Upper lobe of left lung (tissue), 6 donors: ENCODE results near the gene DUSP2. TPM values are rescaled to one million over a fixed set of nuclear protein-coding genes. Genes with fewer than 3 reads are reported as not detected.

ENCODE experiments used
- ATAC-seq, 2 donors: fragments of 200-7000 bp; cut with Tn5 transposase; one replicate each; pipeline ENCODE4 v1.9.1; 2022; ENCODE audit warnings: mild to moderate bottlenecking in 2 of 2, moderate library complexity in 2 of 2; ENCODE audit not compliant: low FRiP score in 2 of 2
- DNase-seq, 2 donors: peaks; one replicate each; pipeline ENCODE4 v3.0.0-alpha.2; 2019 to 2020
- H3K27ac ChIP-seq, 4 donors: fragments of 200-600 bp; sonication (generic); one replicate each; pipeline ENCODE4 v1.5.1; 2016 to 2019
- H3K27me3 ChIP-seq, 4 donors: fragments of 200-600 bp; sonication (generic); one replicate each; pipeline ENCODE4 v1.5.1; 2017 to 2019
- H3K36me3 ChIP-seq, 4 donors: fragments of 200-600 bp; sonication (generic); one replicate each; pipeline ENCODE4 v1.5.1; 2016 to 2019
- H3K4me1 ChIP-seq, 4 donors: fragments of 200-600 bp; sonication (generic); one replicate each; pipeline ENCODE4 v1.5.1; 2018 to 2019
- H3K4me3 ChIP-seq, 4 donors: fragments of 200-600 bp; sonication (generic); one replicate each; pipeline ENCODE4 v1.5.1; 2017 to 2019; ENCODE audit warnings: mild to moderate bottlenecking in 2 of 4, moderate library complexity in 1 of 4
- H3K9me3 ChIP-seq, 4 donors: fragments of 200-600 bp; sonication (generic); one replicate each; pipeline ENCODE4 v1.5.1; 2018 to 2019
- EP300 ChIP-seq, 4 donors: sonication (generic); formaldehyde crosslinking; IDR thresholded peaks; one replicate each; pipeline ENCODE4 v1.5.1; 2017; ENCODE audit warnings: antibody characterized with exemption in 4 of 4, control low read depth in 2 of 4
- POLR2A ChIP-seq, 4 donors: fragments of 450-650 bp; IDR thresholded peaks; one replicate each; pipeline ENCODE4 v1.5.1; 2016 to 2017; ENCODE audit warnings: antibody characterized with exemption in 4 of 4, mild to moderate bottlenecking in 2 of 4
- POLR2AphosphoS5 ChIP-seq, 2 donors: sonication (generic); formaldehyde crosslinking; IDR thresholded peaks; one replicate each; pipeline ENCODE4 v1.5.1; 2017; ENCODE audit warnings: antibody characterized with exemption in 2 of 2
- WGBS, 2 donors: methylation state at CpG; one replicate each; pipeline ENCODE4 v1.1.5; 2017 to 2018; 5-methylcytosine and 5-hydroxymethylcytosine counted together
- total RNA-seq, 6 donors: library from RNA; depleted of rRNA in 4 of 6; stranded (reverse); fragments of >200 nt in 4 of 6; gene quantifications; one replicate each; pipeline versions ENCODE4 v1.1.0 to v1.2.1, GENCODE V29; 2016 to 2021
- TF ChIP-seq, protein P1 (sequence below), 6 experiments: fragments of 450-650 bp in 4 of 6; fragments of 200-600 bp in 2 of 6; sonication (generic) in 2 of 6; IDR thresholded peaks; one replicate each; pipeline ENCODE4 v1.5.1; 2016 to 2019; ENCODE audit warnings: antibody characterized with exemption in 6 of 6
- donor health status: DM: no; HTN: no; CAD: no; lungs with moderate emphysema.
- donor health status: DM: no; HTN: yes; CAD: no; lungs with severe emphysema.

The DUSP2 gene
- total RNA-seq, 6 donors from 2014 or later = 6.9 to 21.0 (median 12.5) TPM

DNA sequence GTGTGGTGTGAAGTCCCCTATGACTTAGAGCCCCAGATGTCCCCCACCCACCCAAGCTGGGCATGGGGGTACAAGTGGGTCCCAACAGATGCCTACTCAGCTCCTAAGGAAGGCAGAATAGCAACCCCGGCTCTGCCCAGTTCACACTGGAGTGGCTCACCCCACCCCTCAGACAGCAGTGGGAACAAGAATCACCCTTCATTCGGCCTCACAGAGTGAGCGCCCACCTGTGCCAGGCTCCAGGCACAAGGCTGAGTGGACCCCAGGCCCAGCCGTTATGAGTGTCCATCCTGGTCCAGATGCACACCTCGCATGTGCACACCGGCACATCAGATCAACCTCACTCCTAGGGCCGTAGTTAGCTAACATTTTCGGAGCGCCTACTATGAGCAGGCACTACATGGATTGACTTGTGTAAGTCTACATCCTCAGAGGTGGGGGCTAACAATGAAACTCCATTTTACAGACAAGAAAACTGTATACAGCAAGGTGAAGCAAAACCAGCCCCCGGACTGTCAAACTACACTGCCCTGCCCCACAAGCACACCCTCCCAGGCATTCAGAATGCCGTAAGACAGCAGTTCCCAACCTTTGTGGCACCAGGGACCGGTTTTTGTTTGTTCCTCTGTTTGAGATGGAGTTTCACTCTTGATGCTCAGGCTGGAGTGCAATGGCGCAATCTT is 4.2 kb downstream of the DUSP2 start:
- Histone ChIP-seq H3K4me1 (peaks cover 12 to 31% (median 19%) of the 10 kb centered on the region in 4 donors), H3K4me3 (no peak overlapping the region), H3K27me3 (peaks cover 0 to 5% (median 0%) of the 10 kb centered on the region in 4 donors), H3K27ac (no peak overlapping the region), H3K36me3 (no peaks in the 10 kb centered on the region), H3K9me3 (no peaks in the 10 kb centered on the region)
- 70 to 85% methylated on average over 4 to 13 of the region's 13 CpGs for WGBS, 2 donors
- ATAC-seq (no peak), DNase-seq (no peak)
- no peak for TF ChIP-seq POLR2AphosphoS5 (IDR thresholded peaks at IDR 0.05)
- TF ChIP-seq EP300 (IDR thresholded peaks at IDR 0.05) = no peak
- TF ChIP-seq, protein P1, sequence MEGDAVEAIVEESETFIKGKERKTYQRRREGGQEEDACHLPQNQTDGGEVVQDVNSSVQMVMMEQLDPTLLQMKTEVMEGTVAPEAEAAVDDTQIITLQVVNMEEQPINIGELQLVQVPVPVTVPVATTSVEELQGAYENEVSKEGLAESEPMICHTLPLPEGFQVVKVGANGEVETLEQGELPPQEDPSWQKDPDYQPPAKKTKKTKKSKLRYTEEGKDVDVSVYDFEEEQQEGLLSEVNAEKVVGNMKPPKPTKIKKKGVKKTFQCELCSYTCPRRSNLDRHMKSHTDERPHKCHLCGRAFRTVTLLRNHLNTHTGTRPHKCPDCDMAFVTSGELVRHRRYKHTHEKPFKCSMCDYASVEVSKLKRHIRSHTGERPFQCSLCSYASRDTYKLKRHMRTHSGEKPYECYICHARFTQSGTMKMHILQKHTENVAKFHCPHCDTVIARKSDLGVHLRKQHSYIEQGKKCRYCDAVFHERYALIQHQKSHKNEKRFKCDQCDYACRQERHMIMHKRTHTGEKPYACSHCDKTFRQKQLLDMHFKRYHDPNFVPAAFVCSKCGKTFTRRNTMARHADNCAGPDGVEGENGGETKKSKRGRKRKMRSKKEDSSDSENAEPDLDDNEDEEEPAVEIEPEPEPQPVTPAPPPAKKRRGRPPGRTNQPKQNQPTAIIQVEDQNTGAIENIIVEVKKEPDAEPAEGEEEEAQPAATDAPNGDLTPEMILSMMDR (IDR thresholded peaks at IDR 0.05) = no peak

DNA sequence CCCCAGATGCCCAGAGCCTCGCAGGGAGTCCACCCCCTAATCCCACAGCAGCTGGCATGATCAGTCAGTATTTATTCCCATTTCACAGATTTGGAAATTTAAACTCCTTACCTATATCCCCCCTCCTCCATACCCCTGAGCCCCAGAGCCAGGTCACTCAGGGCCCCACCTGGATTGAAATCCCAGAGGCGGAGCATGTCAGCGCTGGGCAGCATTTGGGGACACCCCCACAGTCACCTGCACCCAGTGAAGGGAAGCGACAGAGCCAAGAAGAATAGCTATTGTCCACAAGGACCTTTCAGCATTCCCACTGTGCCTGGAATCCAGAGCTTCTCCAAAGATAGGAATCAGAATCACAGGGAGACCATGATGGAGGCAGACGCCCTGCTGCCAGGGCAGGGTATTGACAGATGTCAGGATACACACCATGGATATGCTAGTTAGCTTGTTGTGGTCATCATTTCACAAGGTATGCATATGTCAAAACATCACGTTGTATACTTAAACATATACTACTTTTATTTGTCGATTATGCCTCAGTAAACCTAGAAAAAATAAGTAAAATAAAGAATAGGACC is 6.0 kb downstream of the DUSP2 start:
- H3K27me3 ChIP-seq = no peaks in the 10 kb centered on the region
- no peaks in the 10 kb centered on the region for H3K36me3 ChIP-seq
- WGBS, 2 donors = 74 to 85% methylated on average over 6 to 7 of the region's 7 CpGs
- ATAC-seq (no peak), DNase-seq (no peak)
- no peaks in the 10 kb centered on the region for H3K9me3 ChIP-seq
- no peak overlapping the region for H3K4me3 ChIP-seq
- peak overlapping the region in 1 of 4 donors; percentile 7 for H3K27ac ChIP-seq
- TF ChIP-seq POLR2AphosphoS5 (IDR thresholded peaks at IDR 0.05) (no peak), EP300 (IDR thresholded peaks at IDR 0.05) (no peak), POLR2A (IDR thresholded peaks at IDR 0.05) (no peak)
- TF ChIP-seq, protein P1 (IDR thresholded peaks at IDR 0.05) = no peak
- H3K4me1 ChIP-seq = peaks cover 3 to 13% (median 6%) of the 10 kb centered on the region in 4 donors

DNA sequence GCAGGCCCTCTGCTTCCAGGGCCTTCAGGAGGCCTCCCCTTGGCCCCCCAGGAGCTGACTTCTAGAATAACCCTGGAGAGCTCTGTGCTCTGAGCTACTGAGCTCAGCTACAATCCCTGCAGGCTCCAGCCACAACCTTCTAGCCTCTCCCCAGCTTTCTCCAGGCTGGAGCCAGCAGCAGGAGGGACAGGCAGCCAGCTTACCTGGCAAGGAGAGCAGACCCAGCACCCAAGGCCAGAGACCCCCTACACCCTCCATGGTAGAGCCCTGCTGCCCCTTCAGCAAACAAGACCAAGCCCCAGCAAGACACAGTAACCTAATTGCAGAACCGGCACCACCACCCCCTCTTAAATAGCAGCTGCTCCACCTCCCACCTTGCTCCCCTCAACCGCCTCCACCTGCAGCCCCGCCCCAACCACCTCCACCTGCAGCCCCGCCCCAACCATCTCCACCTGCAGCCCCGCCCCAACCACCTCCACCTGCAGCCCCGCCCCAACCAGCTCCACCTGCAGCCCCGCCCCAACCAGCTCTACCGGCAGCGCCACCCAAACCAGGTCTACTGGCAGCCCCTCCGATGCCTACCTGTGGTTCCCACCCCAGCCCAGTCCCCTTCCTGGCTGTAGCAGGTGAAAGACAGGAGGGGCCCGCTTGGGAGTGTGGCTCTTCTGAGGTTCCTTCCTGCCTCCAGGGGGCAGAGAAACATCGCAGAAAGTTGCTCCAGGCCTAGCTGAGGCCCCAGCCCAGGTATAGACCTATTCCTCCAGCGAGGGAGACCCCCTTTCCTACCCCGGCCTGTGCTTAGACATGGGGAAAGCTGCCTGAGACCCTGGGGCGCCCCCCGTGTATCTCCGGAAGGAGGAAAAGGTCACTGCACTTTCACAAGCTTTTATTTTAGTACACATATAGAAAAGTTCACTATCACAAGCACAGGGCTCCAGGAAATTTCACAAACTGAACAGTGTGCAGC is 6.8 kb downstream of the DUSP2 start, which contains the start of gene ASTL:
TSS of gene ASTL (minus strand) at position 324 of the 967 bp plus-strand sequence. CDS start at position 258, 66 bp downstream.
- H3K36me3 ChIP-seq = no peaks in the 10 kb centered on the region
- ATAC-seq = peak; percentile 34 to 37
- 13 to 19% methylated on average over 13 to 16 of the region's 17 CpGs for WGBS, 2 donors
- peak within 1 kb of the TSS in 1 of 4 donors; percentile 7 for H3K27ac ChIP-seq
- no peak for TF ChIP-seq POLR2AphosphoS5 (IDR thresholded peaks at IDR 0.05)
- TF ChIP-seq, protein P1 (IDR thresholded peaks at IDR 0.05) = peak; percentile 34 to 66 (median 55)
- H3K4me3 ChIP-seq = peak within 1 kb of the TSS in 2 of 4 donors; percentile 2 to 29
- no peaks in the 10 kb centered on the region for H3K9me3 ChIP-seq
- H3K4me1 ChIP-seq = peaks cover 0 to 7% (median 4%) of the 10 kb centered on the region in 4 donors
- H3K27me3 ChIP-seq = no peaks in the 10 kb centered on the region
- peak; percentile 50 to 81 for DNase-seq

DNA sequence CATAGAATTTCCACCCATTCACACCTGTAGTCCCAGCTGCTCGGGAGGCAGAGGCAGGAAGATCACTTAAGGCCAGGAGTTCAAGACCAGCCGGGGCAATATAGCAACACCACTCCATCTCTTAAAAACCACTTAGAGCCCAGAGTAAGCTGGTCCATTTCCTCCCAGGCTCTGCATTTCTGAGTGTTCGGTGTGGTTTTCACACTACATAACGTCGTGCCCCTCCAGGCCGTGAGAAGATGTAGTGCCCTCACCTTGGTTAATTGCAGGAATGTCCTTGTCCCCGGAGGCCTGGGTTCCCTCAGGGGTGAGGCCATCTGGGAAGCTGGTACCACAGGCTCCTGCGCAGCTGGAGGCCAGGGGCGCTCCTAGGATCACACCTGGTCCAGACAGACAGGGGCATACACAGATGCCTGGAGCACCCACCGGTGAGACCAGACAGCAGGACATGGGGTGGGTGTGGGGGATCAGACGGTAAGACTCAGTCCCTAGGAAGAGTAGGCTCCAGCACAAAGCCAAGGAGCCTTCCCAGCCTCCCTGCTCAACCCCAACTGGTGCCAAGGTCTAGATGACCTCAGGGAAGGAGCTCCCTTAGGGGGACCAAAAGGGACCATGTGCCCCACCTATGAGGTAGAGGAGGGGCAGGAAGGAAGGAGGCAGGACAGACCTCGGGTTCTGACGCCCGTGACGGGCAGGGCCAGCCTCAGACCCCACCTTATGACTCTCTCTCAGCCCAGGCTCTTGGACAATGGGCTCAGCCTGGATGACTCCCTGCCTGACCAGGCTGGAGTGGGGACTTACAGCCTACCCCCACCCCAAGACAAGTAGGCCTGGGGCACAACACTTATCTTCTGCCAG is 7.7 kb downstream of the DUSP2 start:
- DNase-seq (no peak), ATAC-seq (no peak)
- H3K4me1 ChIP-seq = peaks cover 0 to 7% (median 4%) of the 10 kb centered on the region in 4 donors
- H3K27me3 ChIP-seq = no peaks in the 10 kb centered on the region
- H3K4me3 ChIP-seq = no peak overlapping the region
- H3K9me3 ChIP-seq = no peaks in the 10 kb centered on the region
- H3K36me3 ChIP-seq = no peaks in the 10 kb centered on the region
- H3K27ac ChIP-seq = no peak overlapping the region
- 68 to 79% methylated on average over 7 to 15 of the region's 15 CpGs for WGBS, 2 donors
- no peak for TF ChIP-seq EP300 (IDR thresholded peaks at IDR 0.05)
- no peak for TF ChIP-seq POLR2AphosphoS5 (IDR thresholded peaks at IDR 0.05)
- no peak for TF ChIP-seq POLR2A (IDR thresholded peaks at IDR 0.05)
